RKO (cell line): Measurements from ENCODE around the gene KLF14.
"Not testable (repeated sequence)": the region's sequence is repeated elsewhere in the genome, so short reads cannot be mapped to it uniquely, and the experiment has no call there.

Experiments
- DNase-seq: peaks from one replicate; pipeline ENCODE4 v3.0.0-alpha.2; 2016; ENCODE audit warnings: low spot score

KLF14 gene

GRCh38 chr7:130733931-130734814, at the start of gene KLF14:
Gene KLF14 (minus strand): TSS chr7:130734207. CDS start chr7:130734033, 174 bp downstream.
- DNase-seq = no peak

- DNase-seq = no peak
Measured at GRCh38 chr7:130781346-130781745, 47.3 kb upstream of the KLF14 start.

- DNase-seq = no peak
Measured at GRCh38 chr7:130777426-130777825, 43.4 kb upstream of the KLF14 start.

- not testable (repeated sequence) for DNase-seq
Measured at GRCh38 chr7:130772456-130772855, 38.4 kb upstream of the KLF14 start.

GRCh38 chr7:130768854-130769253, 34.8 kb upstream of the KLF14 start:
- DNase-seq = no peak

- not testable (repeated sequence) for DNase-seq
Measured at GRCh38 chr7:130764569-130764968, 30.6 kb upstream of the KLF14 start.

- DNase-seq = peak; percentile 79
Measured at GRCh38 chr7:130758429-130759056, 24.5 kb upstream of the KLF14 start.

- no peak for DNase-seq
Measured at GRCh38 chr7:130756316-130756715, 22.3 kb upstream of the KLF14 start.

GRCh38 chr7:130752424-130752823, 18.4 kb upstream of the KLF14 start:
- no peak for DNase-seq

- no peak for DNase-seq
Measured at GRCh38 chr7:130750755-130751154, 16.7 kb upstream of the KLF14 start.

GRCh38 chr7:130748531-130749389, 14.8 kb upstream of the KLF14 start:
- DNase-seq = no peak

- no peak for DNase-seq
Measured at GRCh38 chr7:130741331-130741995, 7.5 kb upstream of the KLF14 start.

- DNase-seq = no peak
Measured at GRCh38 chr7:130740606-130741005, 6.6 kb upstream of the KLF14 start.

GRCh38 chr7:130736298-130736900, 2.4 kb upstream of the KLF14 start:
- no peak for DNase-seq

- no peak for DNase-seq
Measured at GRCh38 chr7:130734815-130735716, 1.1 kb upstream of the KLF14 start.

- no peak for DNase-seq
Measured at GRCh38 chr7:130732980-130733930, 752 bp downstream of the KLF14 start.

- DNase-seq = peak; percentile 7
Measured at GRCh38 chr7:130723784-130724183, 10.2 kb downstream of the KLF14 start.

- peak; percentile 46 for DNase-seq
Measured at GRCh38 chr7:130721486-130722277, 12.3 kb downstream of the KLF14 start.
